ENCODE results near the gene RELN. TPM values are rescaled to one million over a fixed set of nuclear protein-coding genes. Genes with fewer than 3 reads are reported as not detected.

RELN gene
- polyA plus RNA-seq, 1 experiment, result 4.3 TPM

GRCh38 chr7:103598326-103598905, 391.0 kb downstream of the RELN start:
- DNase-seq (ENCODE audit: low read depth), result no peak
- ChIA-PET CTCF (no interaction called here), POLR2A (no interaction called here)
- no peak for TF ChIP-seq CTCF (IDR thresholded peaks at IDR 0.05; ENCODE audit: insufficient read depth, low read depth, low read length)
- Histone ChIP-seq H3K4me3 (ENCODE audit: low read depth, low read length) (no peak overlapping the region), H3K27me3 (ENCODE audit: control insufficient read depth, insufficient read depth, low read length) (no peaks in the 10 kb centered on the region), H3K36me3 (ENCODE audit: control insufficient read depth, insufficient read depth, low read length) (no peaks in the 10 kb centered on the region)

DNA sequence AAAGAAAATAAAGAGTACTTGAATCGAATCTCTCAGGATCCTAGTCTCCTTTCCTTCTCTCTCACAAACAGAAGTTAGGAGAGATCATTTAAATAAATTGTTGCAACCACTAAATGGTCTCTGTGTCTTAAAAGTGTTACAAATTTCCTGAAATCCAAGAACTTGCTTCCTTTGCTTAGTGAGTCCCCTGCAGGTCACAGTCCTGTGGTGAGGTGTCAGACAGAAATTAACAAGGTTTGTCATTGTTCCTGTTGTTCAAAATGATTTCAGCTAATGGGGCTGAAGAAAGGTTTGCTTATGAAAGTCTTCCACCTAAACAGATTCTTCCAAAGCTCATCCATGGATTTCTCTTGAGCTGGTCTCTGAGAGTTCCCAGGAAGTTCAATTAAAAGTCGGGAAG, 391.9 kb downstream of the RELN start:
- Histone ChIP-seq H3K4me3 (ENCODE audit: low read depth, low read length) (no peak overlapping the region), H3K36me3 (ENCODE audit: control insufficient read depth, insufficient read depth, low read length) (no peaks in the 10 kb centered on the region), H3K27me3 (ENCODE audit: control insufficient read depth, insufficient read depth, low read length) (no peaks in the 10 kb centered on the region)
- CTCF ChIA-PET, result no interaction called here
- no peak for DNase-seq (ENCODE audit: low read depth)
- POLR2A ChIA-PET, result no interaction called here
- TF ChIP-seq CTCF (IDR thresholded peaks at IDR 0.05; ENCODE audit: insufficient read depth, low read depth, low read length), result no peak

- ChIA-PET CTCF (interaction anchor here (1.6 kb wide), 1 partner anchor 14 kb away, joined by 3 read pairs; no protein-coding TSS in a partner anchor), POLR2A (no interaction called here)
- H3K36me3 ChIP-seq (ENCODE audit: control insufficient read depth, insufficient read depth, low read length), result no peaks in the 10 kb centered on the region
- no peak overlapping the region for H3K4me3 ChIP-seq (ENCODE audit: low read depth, low read length)
- H3K27me3 ChIP-seq (ENCODE audit: control insufficient read depth, insufficient read depth, low read length), result no peaks in the 10 kb centered on the region
- DNase-seq (ENCODE audit: low read depth), result no peak
- no peak for TF ChIP-seq CTCF (IDR thresholded peaks at IDR 0.05; ENCODE audit: insufficient read depth, low read depth, low read length)
These were observed 395.3 kb downstream of the RELN start for GRCh38 chr7:103594186-103594585.

- no peak overlapping the region for H3K4me3 ChIP-seq (ENCODE audit: low read depth, low read length)
- DNase-seq (ENCODE audit: low read depth), result peak; percentile 24
- POLR2A ChIA-PET, result no interaction called here
- no peaks in the 10 kb centered on the region for H3K36me3 ChIP-seq (ENCODE audit: control insufficient read depth, insufficient read depth, low read length)
- CTCF ChIA-PET, result interaction anchor here (1.4 to 1.6 kb wide), 2 partner anchors 13 to 21 kb away, joined by 3 to 4 read pairs; no protein-coding TSS in a partner anchor
- no peak for TF ChIP-seq CTCF (IDR thresholded peaks at IDR 0.05; ENCODE audit: insufficient read depth, low read depth, low read length)
- H3K27me3 ChIP-seq (ENCODE audit: control insufficient read depth, insufficient read depth, low read length), result no peaks in the 10 kb centered on the region
These were observed 395.8 kb downstream of the RELN start for GRCh38 chr7:103593691-103594090.

DNA sequence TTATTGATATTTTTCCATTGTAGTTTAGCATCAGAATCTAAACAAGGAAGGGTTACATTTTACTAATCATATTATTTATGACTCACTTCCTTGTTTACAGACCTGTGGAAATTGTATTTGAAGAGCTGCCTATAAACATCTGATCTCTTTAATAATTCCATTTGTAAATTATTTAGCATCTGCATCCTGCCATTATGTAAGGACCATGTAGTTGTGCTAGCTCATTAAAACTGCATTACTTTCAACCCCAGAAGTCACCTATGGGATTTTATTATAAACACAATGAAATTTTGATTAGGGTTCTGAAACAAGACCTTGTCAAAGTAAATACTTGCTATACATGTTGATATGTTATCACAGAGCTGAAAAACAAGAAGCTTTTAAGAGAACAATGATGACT, 396.6 kb downstream of the RELN start:
- H3K27me3 ChIP-seq (ENCODE audit: control insufficient read depth, insufficient read depth, low read length), result no peaks in the 10 kb centered on the region
- no peak for DNase-seq (ENCODE audit: low read depth)
- CTCF ChIA-PET, result interaction anchor here (1.4 to 1.6 kb wide), 3 partner anchors 12 to 570 kb away, joined by 3 to 4 read pairs (median 4); no protein-coding TSS in a partner anchor
- no peaks in the 10 kb centered on the region for H3K36me3 ChIP-seq (ENCODE audit: control insufficient read depth, insufficient read depth, low read length)
- no peak for TF ChIP-seq CTCF (IDR thresholded peaks at IDR 0.05; ENCODE audit: insufficient read depth, low read depth, low read length)
- no peak overlapping the region for H3K4me3 ChIP-seq (ENCODE audit: low read depth, low read length)
- POLR2A ChIA-PET, result no interaction called here

Measured in BJ (cell line).